HG03066 (cell line): ENCODE data around the gene KRTAP2-2.
"Not testable (repeated sequence)": the region's sequence is repeated elsewhere in the genome, so short reads cannot be mapped to it uniquely, and the experiment has no call there.

Experiments used
- ATAC-seq: cut with Tn5 transposase; IDR thresholded peaks from one replicate; pipeline ENCODE4 v1.9.1; 2021; ENCODE audit warnings: low read depth; ENCODE audit not compliant: unreplicated experiment

KRTAP2-2 gene

GRCh38 chr17:41065016-41065689 lies 10.1 kb upstream of the KRTAP2-2 start:
- not testable (repeated sequence) for ATAC-seq

- no peak for ATAC-seq
These were observed 9.3 kb upstream of the KRTAP2-2 start for GRCh38 chr17:41064301-41064700.

- ATAC-seq = no peak
These were observed 8.4 kb upstream of the KRTAP2-2 start for GRCh38 chr17:41063449-41063848.

- no peak for ATAC-seq
These were observed 6.9 kb upstream of the KRTAP2-2 start for GRCh38 chr17:41061964-41062363.

GRCh38 chr17:41060052-41060604 lies 5.1 kb upstream of the KRTAP2-2 start, which contains the start of gene KRTAP2-3:
TSS of gene KRTAP2-3 (minus strand) at chr17:41060114. CDS start at chr17:41060050, 64 bp downstream.
- ATAC-seq = no peak

- ATAC-seq = not testable (repeated sequence)
These were observed 4.4 kb upstream of the KRTAP2-2 start for GRCh38 chr17:41059276-41060051.

- ATAC-seq = no peak
These were observed 3.7 kb upstream of the KRTAP2-2 start for GRCh38 chr17:41058741-41059140.

GRCh38 chr17:41057547-41057946 lies 2.5 kb upstream of the KRTAP2-2 start:
- ATAC-seq = no peak

- not testable (repeated sequence) for ATAC-seq
These were observed 474 bp downstream of the KRTAP2-2 start for GRCh38 chr17:41054556-41054955.

GRCh38 chr17:41054025-41054424 lies 1.0 kb downstream of the KRTAP2-2 start:
- no peak for ATAC-seq

- ATAC-seq = no peak
These were observed 2.5 kb downstream of the KRTAP2-2 start for GRCh38 chr17:41052566-41052965.

GRCh38 chr17:41049110-41049509 lies 5.9 kb downstream of the KRTAP2-2 start:
- ATAC-seq = no peak

- no peak for ATAC-seq
These were observed 6.6 kb downstream of the KRTAP2-2 start for GRCh38 chr17:41048441-41048840.

GRCh38 chr17:41046735-41047465 lies 8.1 kb downstream of the KRTAP2-2 start, which contains the start of gene KRTAP2-1:
TSS of gene KRTAP2-1 (minus strand) at chr17:41047316. CDS start at chr17:41047267, 49 bp downstream.
- ATAC-seq = not testable (repeated sequence)

- ATAC-seq = no peak
These were observed 12.1 kb downstream of the KRTAP2-2 start for GRCh38 chr17:41042953-41043352.

- ATAC-seq = not testable (repeated sequence)
These were observed 14.1 kb downstream of the KRTAP2-2 start, which contains the start of gene KRTAP1-1 for GRCh38 chr17:41040783-41041571. TSS of gene KRTAP1-1 (minus strand) at chr17:41041450. CDS start at chr17:41041397, 53 bp downstream.

- ATAC-seq = no peak
These were observed 17.1 kb downstream of the KRTAP2-2 start for GRCh38 chr17:41037853-41038350.

- ATAC-seq = not testable (repeated sequence)
These were observed 20.6 kb downstream of the KRTAP2-2 start, which contains the start of gene KRTAP1-3 for GRCh38 chr17:41034346-41034935. TSS of gene KRTAP1-3 (minus strand) at chr17:41034874. CDS start at chr17:41034821, 53 bp downstream.

- no peak for ATAC-seq
These were observed 25.3 kb downstream of the KRTAP2-2 start, which contains the start of gene KRTAP1-4 for GRCh38 chr17:41029633-41030245. TSS of gene KRTAP1-4 (minus strand) at chr17:41030195. CDS start at chr17:41030078, 117 bp downstream.
